Epithelial cell of prostate (primary cell): ENCODE results near the gene PAWR.
"Not testable (repeated sequence)": the region's sequence is repeated elsewhere in the genome, so short reads cannot be mapped to it uniquely, and the experiment has no call there.

Experiments
- DNase-seq: peaks from one replicate; pipeline ENCODE4 v3.0.0-alpha.2; 2011; ENCODE audit warnings: low read depth, low spot score
- H3K27ac ChIP-seq: fragments of 450-650 bp; 2 replicates; pipeline ENCODE4 v1.5.1; 2017; ENCODE audit warnings: mild to moderate bottlenecking

PAWR gene

DNA sequence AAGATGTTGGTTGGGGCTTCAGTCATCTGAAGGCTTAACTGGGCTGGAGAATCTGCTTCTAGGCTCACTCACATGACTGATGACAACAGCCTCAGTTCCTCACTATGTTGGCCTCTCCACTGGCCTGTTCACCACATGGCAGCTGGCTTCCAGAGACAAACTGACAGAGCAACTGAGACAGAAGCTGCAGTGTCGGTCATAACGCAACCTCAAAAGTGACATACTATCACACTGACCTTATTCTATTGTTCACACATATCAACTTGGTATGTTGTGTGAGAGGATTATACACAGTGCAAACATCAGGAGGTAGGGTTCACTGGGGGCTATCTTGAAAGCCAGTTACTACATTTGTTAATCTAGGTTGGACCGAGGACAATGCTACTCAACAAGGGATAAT lies 92.9 kb downstream of the PAWR start:
- DNase-seq = no peak
- H3K27ac ChIP-seq = no peak overlapping the region

DNA sequence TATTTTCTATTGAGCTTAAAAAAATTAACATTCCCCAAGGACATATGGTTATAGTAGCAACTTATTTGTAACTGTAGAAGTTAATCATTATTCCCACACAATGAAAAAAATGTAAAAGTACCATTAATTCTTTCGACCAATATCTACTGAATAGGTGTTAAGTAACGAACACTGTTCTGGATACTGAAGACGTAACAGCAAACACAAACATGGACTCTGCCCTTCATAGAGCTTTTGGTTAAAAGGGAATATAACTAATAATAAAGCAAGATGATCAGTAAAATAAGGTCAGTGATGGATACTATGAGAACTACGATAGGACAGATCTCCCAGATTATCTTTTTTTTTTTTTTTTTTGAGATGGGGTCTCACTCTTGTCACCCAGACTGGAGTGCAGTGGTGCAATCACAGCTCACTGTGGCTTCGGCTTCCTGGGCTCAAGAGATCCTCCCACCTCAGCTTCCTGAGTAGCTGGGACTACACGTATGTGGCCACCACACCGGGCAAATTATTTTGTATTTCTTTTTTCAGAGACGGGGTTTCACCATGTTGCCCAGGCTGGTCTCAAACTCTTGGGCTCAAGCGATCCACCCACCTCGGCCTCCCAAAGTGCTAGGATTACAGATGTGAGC lies 93.9 kb downstream of the PAWR start:
- no peak overlapping the region for H3K27ac ChIP-seq
- no peak for DNase-seq

DNA sequence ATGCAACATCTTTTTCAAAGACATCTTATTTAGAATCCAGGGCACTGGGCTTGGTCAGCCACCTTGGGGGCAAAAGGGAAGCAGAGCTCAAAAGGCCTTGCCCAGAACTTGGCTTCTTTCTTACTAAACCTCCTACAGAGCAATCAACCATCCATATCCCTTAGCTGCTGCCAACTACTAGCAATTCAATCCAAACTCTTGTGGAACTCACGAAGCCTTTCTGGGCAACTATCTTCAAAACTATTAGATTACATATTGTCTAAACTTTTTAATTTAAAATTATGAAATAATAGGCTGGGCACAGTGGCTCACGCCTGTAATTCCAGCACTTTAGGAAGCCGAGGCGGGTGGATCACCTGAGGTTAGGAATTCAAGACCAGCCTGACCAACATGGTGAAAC lies 95.5 kb downstream of the PAWR start:
- H3K27ac ChIP-seq = no peak overlapping the region
- DNase-seq = no peak

DNA sequence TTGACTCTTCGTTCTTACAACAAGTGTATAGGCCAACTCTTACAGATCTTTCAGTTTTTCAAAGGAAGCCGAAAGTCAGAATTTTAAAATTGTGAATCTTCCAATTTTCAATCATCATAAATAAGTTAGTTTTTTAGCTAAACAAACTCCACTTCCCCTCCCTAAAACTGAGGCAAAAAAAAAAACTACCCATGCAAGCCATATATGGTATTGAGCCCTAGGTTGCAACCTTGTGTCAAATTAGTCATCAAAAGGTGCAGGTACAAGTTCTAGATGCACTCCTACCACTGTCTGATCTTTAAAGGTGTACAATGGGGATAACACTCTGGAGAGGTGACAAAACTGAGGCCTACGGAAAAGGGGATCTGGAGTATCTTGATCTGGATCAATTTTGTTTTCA lies 97.9 kb downstream of the PAWR start:
- no peak overlapping the region for H3K27ac ChIP-seq
- no peak for DNase-seq

DNA sequence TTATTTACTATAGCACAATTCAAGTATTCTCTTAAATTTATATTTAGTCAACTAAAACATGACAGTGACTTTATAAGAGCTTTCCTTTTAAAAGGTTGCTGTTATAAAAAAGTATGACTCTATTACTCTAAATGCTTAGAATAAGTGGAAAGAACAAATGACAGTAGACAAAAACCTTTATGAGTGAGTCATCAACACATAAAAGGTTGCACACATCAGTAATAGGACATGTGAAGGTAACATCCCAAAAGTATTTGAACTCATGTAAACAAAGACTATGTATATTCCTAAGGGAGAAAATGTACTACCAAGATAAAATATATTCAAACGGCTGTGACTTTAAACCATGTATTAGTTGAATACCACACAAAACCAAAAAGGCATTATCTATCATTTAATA lies 98.8 kb downstream of the PAWR start:
- H3K27ac ChIP-seq = no peak overlapping the region
- DNase-seq = no peak

DNA sequence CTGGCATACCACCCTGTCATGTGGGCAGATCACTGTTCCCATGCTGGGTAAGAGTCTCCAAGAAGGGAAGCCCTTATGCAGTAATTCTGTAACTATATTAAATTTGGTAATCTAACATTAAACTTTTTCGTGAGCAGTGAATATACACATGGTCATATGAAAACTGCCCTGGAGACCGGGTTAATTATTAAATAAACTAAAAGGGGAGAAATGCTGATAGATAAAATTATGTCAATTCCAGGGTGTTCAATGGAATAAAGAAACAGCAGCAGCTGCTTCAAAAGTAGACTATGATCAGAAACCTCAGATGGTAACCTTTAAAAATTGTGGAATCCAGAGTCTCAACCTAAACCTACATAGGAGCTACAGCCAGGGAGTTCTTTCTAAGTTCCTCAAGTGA lies 100.0 kb downstream of the PAWR start:
- no peak overlapping the region for H3K27ac ChIP-seq
- no peak for DNase-seq

DNA sequence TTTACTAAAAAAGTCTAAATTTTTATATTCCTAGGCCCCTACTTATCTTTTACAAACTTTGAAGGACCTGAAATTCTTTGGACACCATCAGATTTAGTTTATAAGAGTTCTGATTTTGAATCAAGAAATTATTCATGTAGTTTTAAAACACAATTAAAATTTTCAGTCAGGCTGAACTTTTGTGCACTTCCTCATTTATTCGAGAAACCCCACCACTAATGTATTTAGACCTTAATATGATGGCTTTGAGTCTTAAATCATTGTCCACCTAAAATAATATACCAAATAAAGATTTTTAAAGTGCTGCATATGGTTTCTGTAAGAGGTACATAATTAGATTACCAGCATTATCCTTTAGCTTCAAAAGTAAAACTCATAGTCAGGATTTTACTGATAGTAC lies 103.4 kb downstream of the PAWR start:
- H3K27ac ChIP-seq = no peak overlapping the region
- no peak for DNase-seq

DNA sequence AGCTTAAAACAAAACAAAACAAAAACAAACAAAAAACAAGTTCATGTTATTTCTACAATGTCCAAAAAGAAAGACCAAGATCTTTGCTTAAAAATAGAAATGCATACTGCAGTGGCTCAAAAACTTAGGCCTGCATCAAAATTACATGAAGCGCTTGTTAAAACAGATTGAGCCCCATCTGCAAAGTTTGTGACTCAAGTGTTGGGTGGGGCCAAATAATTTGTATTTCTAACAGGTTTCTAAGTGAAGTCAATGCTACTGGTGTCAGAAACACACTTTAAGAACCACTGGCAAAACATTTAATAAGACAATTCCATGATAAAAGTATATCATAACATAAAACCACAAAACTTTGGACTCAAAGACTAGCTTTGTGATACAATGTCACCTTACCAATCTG lies 105.6 kb downstream of the PAWR start:
- no peak overlapping the region for H3K27ac ChIP-seq
- no peak for DNase-seq

DNA sequence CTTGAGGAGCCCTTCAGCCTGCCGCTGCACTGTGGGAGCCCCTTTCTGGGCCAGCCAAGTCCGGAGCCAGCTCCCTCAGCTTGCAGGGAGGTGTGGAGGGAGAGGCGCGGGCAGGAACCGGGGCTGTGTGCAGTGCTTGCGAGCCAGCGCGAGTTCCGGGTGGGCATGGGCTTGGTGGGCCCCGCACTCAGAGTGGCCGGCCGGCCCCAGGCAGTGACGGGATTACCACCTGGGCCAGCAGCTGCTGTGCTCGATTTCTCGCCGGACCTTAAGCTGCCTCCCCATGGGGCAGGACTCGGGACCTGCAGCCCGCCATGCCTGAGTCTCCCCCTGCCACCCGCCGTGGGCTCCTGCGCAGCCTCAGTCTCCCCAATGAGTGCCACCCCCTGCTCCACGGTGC lies 116.9 kb downstream of the PAWR start:
- H3K27ac ChIP-seq = no peak overlapping the region
- no peak for DNase-seq

DNA sequence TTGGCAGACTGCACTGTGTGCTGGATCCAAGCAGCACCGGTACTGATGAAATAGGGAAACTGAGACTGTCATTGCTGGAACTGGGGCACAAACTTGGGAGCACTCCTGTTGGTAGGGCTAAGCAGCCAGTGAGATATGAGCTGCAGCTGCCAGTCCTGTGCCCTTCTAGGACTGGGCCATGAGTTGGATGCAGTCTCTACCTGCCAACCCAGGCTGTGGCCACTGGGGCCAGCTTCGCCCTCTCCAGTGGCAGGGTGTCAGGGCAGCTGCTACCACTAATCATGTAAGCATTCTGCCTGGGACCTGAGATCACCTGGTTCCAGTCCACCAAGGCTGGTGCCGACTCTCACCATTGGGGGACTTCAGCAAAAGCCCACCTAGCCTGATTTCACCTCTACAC lies 121.1 kb downstream of the PAWR start:
- no peak overlapping the region for H3K27ac ChIP-seq
- DNase-seq = no peak

DNA sequence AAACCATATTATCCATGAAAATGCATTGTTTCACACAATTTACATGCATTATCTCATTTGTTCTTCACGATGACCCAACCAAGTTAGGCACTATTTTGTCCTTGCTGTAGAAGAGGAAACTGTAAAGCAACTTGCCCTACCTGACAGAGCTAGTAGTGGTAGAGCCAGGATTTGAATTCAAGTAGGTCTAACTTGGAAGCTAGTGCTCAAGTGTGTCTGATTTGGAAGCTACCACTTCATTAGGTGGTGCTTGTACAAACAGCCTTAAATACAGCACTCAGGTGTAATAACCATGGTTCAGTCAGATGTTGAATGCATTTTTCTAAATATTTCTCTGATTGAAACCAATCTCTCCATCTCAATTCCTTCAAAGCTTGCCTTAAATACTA lies 123.6 kb downstream of the PAWR start:
- DNase-seq = no peak
- H3K27ac ChIP-seq = peak overlapping the region; percentile 72

DNA sequence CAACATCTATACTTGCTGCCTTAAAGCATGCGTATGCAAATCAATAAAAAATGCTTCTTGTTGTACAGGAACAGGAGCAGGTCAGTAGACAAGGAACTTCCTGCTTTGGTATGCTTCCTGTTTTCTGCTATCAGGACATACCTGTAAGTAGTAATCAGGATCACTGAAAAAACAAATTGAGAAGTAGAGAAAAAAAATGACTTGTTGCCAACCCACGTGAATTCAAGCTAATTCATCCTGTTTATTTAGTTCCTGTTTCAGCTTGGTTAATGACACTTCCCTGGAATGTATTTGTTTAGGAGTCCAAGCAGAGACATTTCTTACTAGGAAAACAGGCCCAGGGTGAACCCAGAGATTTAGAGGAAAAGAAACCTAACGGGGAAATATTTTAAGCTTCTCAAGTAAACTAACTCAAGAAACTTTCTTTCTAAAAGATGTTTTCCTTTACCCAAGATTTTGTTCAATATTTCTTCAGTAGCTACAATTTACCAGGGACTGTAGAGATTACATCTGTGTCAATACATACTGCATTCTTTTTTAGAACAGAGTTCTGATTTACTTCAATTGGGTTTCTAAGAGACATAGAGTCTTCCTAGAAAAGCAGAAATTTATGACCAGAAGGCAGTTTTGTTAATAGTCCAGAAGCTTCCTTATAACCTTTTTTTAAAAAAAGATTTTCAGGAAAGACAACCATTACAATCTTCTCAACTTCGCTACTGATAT lies 124.2 kb downstream of the PAWR start:
- peak overlapping the region; percentile 72 for H3K27ac ChIP-seq

DNA sequence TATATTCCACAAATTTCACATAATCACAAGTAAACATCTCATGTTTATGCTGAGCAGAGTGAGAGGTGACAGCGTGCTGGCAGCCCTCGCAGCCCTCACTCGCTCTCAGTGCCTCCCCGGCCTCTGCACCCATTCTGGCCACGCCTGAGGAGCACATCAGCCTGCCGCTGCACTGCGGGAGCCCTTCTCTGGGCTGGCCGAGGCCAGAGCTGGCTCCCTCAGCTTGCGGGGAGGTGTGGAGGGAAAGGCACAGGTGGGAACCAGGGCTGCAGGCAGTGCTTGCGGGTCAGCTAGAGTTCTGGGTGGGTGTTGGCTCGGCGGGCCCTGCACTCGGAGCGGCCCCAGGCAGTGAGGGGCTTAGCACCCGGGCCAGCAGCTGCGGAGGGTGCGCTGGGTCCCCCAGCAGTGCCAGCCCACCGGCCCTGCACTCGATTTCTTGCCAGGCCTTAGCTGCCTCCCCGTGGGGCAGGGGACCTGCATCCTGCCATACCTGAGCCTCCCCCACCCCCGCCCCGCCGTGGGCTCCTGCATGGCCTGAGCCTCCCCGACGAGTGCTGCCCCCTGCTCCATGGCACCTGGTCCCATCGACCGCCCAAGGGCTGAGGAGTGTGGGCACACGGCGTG lies 125.9 kb downstream of the PAWR start:
- not testable (repeated sequence) for DNase-seq
- H3K27ac ChIP-seq = peak overlapping the region; percentile 51

More for the DNA sequence above, 124.2 kb downstream of the PAWR start:
- DNase-seq = peak; percentile 84

DNA sequence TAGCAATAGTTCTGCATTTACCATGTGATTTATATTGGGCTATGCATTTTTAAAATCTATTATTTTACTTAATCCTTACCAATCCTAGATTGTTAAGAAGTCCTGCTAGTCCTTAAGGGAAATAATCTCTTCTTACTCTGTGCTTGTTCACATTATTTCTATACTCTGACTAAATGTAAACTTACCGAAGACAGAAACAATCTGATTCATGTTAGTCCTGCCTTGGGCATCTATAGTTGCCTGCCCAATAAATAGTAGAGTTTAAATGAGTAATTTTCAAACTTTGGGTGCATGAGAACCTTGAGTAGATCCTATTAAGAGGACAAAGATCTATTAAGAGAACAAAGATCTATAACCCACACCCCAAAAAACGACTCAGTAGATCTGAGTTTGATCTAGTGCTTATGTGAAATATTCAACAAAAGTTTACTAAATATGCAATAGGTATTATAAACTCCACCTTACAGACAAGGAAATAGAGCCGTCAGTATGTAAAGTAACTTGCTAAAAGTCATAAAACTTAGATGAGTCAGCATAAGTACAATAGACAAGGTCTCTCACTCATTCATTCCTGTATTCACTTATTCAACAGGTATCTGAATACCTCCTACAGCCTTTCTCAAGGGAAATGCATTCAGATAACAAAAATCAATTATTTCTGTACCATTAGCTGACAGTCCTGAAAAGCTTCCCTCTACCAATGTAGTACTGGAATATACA lies 127.6 kb downstream of the PAWR start:
- peak overlapping the region; percentile 51 for H3K27ac ChIP-seq
- peak; percentile 41 for DNase-seq

DNA sequence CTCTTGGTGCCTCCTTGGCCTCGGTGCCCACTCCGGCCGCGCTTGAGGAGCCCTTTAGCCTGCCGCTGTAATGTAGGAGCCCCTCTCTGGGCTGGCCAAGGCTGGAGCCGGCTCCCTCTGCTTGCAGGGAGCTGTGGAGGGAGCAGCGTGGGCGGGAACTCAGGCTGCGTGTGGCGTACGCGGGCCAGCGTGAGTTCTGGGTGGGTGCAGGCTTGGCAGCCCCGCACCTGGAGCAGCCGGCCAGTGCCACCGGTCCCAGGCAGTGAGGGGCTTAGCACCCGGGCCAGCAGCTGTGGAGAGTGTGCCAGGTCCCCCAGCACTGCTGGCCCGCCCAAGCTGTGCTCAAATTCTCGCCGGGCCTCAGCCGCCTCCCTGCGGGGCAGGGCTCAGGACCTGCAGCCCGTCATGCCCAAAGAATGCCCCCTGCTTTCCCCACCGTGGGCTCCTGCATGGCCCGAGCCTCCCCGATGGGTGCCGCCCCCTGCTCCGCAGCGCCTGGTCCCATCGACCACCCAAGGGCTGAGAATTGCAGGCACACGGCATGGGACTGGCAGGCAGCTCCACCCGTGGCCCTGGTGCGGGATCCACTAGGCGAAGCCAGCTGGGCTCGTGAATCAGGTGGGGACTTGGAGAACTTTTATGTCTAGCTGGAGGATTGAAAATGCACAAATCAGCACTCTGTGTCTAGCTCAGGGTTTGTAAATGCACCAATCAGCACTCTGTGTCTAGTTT lies 129.2 kb downstream of the PAWR start:
- H3K27ac ChIP-seq = no peak overlapping the region
- no peak for DNase-seq

DNA sequence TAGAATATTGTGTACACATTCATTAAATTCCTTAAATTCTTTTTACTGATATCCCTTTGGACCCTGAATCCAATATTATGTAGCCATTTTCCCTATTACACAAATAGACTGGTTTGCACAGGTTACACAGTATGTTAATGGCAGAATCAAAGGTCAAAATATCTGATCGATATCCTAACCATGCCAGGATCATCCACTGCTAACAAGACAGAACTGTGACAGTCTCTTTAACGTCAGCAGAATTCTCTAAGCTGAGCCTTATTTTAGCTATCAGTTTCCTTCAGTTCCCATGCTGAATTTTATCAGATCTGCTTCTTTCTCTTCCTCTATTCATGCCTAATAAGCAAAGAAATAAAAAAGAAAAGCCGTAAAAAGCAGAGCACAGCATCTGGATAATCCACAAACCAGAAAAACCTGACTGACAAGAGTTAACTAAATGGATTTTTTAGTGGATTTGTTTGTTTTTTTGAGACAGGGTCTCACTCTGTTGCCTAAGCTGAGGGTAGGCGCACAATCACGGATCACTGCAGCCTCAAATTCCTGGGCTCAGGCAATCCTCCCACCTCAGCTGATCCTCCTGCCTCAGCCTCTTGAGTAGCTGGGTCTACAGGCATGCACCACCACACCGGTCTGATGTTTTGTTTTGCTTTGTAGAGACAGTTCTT lies 130.4 kb downstream of the PAWR start:
- no peak overlapping the region for H3K27ac ChIP-seq
- no peak for DNase-seq

DNA sequence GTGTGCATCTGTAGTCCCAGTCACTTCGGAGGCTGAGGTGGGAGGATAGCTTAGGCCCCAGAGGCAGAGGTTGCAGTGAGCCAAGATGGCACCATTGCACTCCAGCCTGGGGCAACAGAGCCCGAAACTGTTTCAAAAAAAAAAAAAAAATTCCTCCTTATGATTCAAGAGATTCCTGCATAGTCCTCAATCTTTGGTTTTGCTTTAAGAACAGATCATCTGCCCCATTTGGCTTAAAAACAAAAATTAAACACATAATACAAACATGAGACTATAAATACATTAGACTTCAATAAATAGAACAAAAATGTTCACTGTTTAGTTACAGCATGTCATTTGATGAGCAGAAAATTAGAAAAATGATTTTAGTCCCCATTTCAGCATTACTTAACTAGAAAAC lies 131.2 kb downstream of the PAWR start:
- no peak for DNase-seq
- H3K27ac ChIP-seq = no peak overlapping the region

DNA sequence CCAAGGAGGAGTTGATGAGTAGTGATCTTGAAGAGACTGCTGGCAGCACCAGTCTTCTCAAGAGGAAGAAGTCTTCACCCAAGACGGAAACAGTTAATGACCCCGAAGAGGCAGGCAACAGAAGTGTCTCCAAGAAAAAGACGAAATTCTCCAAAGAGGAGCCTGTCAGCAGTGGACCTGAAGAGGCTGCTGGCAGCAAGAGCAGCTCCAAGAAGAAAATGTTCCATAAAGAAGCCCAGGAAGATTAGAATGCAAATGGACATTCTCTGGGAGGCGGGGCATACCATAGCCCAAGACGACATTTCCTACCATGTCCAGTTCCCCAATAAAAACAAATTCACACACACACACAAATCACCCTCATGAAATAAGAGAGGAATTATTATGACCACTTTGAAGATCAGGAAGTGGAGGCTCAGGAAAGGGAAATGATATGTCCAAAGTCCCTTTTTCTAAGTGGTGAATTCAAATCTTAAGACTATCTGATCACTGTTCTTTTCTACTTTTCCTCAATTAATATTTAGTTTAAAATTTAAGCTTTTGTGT lies 131.8 kb downstream of the PAWR start:
- H3K27ac ChIP-seq = no peak overlapping the region
- no peak for DNase-seq

DNA sequence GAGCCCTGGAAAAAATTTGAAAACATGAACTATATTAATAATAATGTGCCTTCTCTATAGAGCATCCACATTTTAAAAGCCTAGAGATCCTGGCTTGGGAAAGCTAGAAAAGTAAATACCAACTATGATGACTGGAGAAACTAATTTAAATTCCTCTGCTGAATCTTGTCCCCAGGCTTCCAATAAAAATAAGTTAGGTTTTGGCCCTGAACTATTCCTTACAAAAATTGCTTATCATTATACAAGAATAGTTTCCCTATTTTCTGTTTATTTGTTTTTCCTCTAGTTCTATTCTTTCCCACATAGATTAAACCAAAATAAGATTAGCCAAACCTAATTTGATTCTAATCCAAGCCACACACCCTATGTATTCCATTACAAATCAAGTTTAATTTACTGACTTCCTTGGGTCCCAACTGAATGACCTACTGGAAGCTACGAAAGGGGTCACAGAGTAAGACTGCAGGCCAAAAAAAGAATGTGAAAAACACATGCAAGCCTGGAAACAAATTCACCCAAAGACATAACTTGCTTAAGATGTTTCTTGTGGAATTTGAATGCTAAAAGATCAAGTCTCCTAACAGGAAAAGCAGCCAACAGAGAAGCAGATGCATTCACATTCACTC lies 133.0 kb downstream of the PAWR start:
- DNase-seq = no peak
- no peak overlapping the region for H3K27ac ChIP-seq
